Activated CD8-positive, alpha-beta memory T cell treated with anti-CD3 and anti-CD28 coated beads, Interleukin-2, amount 10 ng/mL, durations not matched to agents 7 days and 5 days (primary cell): ENCODE data around the gene SGPL1. TPM values are rescaled to one million over a fixed set of nuclear protein-coding genes. Genes with fewer than 3 reads are reported as not detected.
"Not testable (repeated sequence)": the region's sequence is repeated elsewhere in the genome, so short reads cannot be mapped to it uniquely, and the experiment has no call there.

Source experiments
- ATAC-seq: fragments of 150-1000 bp; cut with Tn5 transposase; one replicate; pipeline ENCODE4 v1.10.0; 2021; ENCODE audit warnings: moderate library complexity
- CTCF ChIA-PET: fragments of 350-600 bp; sonication (Branson Sonifier 250); formaldehyde crosslinking; loops from one replicate; lab custom pipeline; 2021; ENCODE audit warnings: antibody characterized with exemption; lab: Charles Lee
- DNase-seq: peaks from one replicate; pipeline ENCODE4 v3.0.0-alpha.2; 2020
- H3K27ac Mint-ChIP-seq: one replicate; pipeline ENCODE4 v1.8.0; 2021; ENCODE audit warnings: mild to moderate bottlenecking, mixed read lengths
- H3K27me3 Mint-ChIP-seq: one replicate; pipeline ENCODE4 v1.8.0; 2021; ENCODE audit warnings: mixed read lengths
- H3K36me3 Mint-ChIP-seq: one replicate; pipeline ENCODE4 v1.8.0; 2021; ENCODE audit warnings: mild to moderate bottlenecking, mixed read lengths
- H3K4me1 Mint-ChIP-seq: one replicate; pipeline ENCODE4 v1.8.0; 2021; ENCODE audit warnings: mixed read lengths
- H3K4me3 Mint-ChIP-seq: one replicate; pipeline ENCODE4 v1.8.0; 2021; ENCODE audit warnings: mild to moderate bottlenecking, moderate library complexity, mixed read lengths
- H3K9me3 Mint-ChIP-seq: one replicate; pipeline ENCODE4 v1.8.0; 2022; ENCODE audit warnings: low read depth, mixed read lengths
- total RNA-seq, 2 experiments: library from RNA; stranded (reverse); gene quantifications; one replicate each; pipeline ENCODE4 v1.2.3, GENCODE V29; 2021

Gene SGPL1
- total RNA-seq, 2 experiments from 2014 or later = 22.5 to 29.3 TPM

DNA sequence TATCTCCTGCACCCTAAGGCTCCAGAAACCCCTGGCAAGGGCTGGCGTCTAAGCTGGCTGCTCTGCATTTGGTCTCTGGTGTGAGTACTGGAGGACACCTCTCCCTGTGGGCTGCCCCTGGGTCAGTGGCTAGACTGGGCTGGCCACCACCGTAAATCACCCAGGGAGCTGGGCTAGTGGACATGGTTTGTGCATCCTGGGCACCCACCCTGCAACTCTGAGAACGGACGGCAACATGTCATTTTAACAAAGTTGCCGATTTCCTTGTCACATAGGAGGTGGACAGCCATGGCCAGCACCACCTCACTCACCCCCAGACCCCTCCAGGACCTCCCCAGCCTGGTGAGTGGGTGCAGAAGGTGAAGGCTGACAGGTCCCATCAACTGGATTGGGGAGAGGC is 99.5 kb downstream of the SGPL1 start:
- peaks cover 5% of the 10 kb centered on the region for H3K27me3 Mint-ChIP-seq
- no peak overlapping the region for H3K27ac Mint-ChIP-seq
- CTCF ChIA-PET = no interaction called here
- no peak for DNase-seq
- no peaks in the 10 kb centered on the region for H3K9me3 Mint-ChIP-seq
- H3K4me1 Mint-ChIP-seq = no peaks in the 10 kb centered on the region
- no peak overlapping the region for H3K4me3 Mint-ChIP-seq
- no peaks in the 10 kb centered on the region for H3K36me3 Mint-ChIP-seq
- no peak for ATAC-seq

GRCh38 chr10:70915806-70916205 is 100.1 kb downstream of the SGPL1 start:
- CTCF ChIA-PET = no interaction called here

GRCh38 chr10:70916241-70916640 is 100.5 kb downstream of the SGPL1 start:
- no peak overlapping the region for H3K27ac Mint-ChIP-seq
- CTCF ChIA-PET = no interaction called here
- H3K4me1 Mint-ChIP-seq = no peaks in the 10 kb centered on the region
- peaks cover 9% of the 10 kb centered on the region for H3K27me3 Mint-ChIP-seq
- no peak overlapping the region for H3K4me3 Mint-ChIP-seq
- H3K9me3 Mint-ChIP-seq = no peaks in the 10 kb centered on the region
- H3K36me3 Mint-ChIP-seq = no peaks in the 10 kb centered on the region
- DNase-seq (no peak), ATAC-seq (no peak)

More at GRCh38 chr10:70915806-70916205, 100.1 kb downstream of the SGPL1 start:
- Mint-ChIP-seq H3K36me3 (no peaks in the 10 kb centered on the region), H3K4me1 (no peaks in the 10 kb centered on the region), H3K27me3 (peaks cover 5% of the 10 kb centered on the region), H3K27ac (no peak overlapping the region), H3K4me3 (no peak overlapping the region), H3K9me3 (no peaks in the 10 kb centered on the region)
- DNase-seq (no peak), ATAC-seq (no peak)

DNA sequence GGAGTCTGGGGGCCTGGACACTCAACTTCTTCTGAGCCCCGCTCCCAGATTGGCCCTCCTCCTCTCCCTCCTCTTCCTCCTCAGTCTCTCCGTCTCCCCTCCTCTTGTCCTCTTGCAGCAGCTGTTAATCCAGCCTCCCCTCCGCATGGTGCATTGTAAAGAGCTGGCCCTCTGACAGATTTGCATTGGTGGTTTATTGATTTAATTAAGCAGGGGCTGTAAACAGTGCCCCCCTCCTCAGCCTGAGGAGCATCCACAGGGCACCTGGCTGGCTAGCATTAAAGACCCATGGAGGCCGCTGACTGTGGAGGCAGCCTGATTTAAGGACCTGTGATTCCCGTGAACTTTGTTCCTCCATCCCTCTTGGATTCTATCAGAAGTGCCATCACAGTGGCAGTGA is 101.5 kb downstream of the SGPL1 start:
- CTCF ChIA-PET = interaction anchor here (1.4 kb wide), 1 partner anchor 14 kb away, joined by 4 read pairs; no protein-coding TSS in a partner anchor
- Mint-ChIP-seq H3K4me3 (no peak overlapping the region), H3K27ac (no peak overlapping the region), H3K36me3 (no peaks in the 10 kb centered on the region), H3K9me3 (no peaks in the 10 kb centered on the region), H3K4me1 (no peaks in the 10 kb centered on the region), H3K27me3 (peaks cover 15% of the 10 kb centered on the region)
- ATAC-seq (no peak), DNase-seq (no peak)

DNA sequence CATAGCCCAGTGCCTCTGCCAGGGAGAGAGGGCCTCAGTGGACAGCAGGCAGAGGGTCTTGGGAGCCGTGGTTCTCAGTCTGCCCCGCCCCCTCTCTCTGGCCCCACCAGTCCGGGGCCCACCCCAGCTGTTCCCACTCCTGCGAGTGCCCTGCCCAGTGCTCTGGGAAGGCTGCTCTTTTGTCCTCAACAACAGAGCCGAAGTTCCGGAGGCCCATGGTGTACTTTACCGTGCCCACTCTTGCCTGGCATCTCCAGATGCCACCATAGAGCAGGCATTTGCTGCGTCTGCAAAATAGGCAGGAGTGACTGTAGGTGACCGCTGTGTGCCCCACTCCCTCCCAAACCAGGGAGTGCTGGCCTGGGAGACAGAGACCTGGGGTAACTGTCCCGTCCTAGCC is 101.9 kb downstream of the SGPL1 start:
- Mint-ChIP-seq H3K4me1 (no peaks in the 10 kb centered on the region), H3K27me3 (peaks cover 18% of the 10 kb centered on the region), H3K36me3 (no peaks in the 10 kb centered on the region), H3K4me3 (no peak overlapping the region), H3K27ac (no peak overlapping the region), H3K9me3 (no peaks in the 10 kb centered on the region)
- no peak for DNase-seq
- no peak for ATAC-seq
- CTCF ChIA-PET = interaction anchor here (1.4 kb wide), 1 partner anchor 15 kb away, joined by 4 read pairs; no protein-coding TSS in a partner anchor

- Mint-ChIP-seq H3K9me3 (no peaks in the 10 kb centered on the region), H3K4me1 (no peaks in the 10 kb centered on the region), H3K27ac (no peak overlapping the region), H3K4me3 (no peak overlapping the region), H3K36me3 (no peaks in the 10 kb centered on the region), H3K27me3 (peaks cover 15% of the 10 kb centered on the region)
- ATAC-seq = no peak
- CTCF ChIA-PET = no interaction called here
- DNase-seq = no peak
These were observed 103.2 kb downstream of the SGPL1 start for GRCh38 chr10:70918851-70919530.

GRCh38 chr10:70919906-70920305 is 104.2 kb downstream of the SGPL1 start:
- DNase-seq, H3K4me3 Mint-ChIP-seq, H3K27ac Mint-ChIP-seq, ATAC-seq, H3K4me1 Mint-ChIP-seq, H3K9me3 Mint-ChIP-seq, CTCF ChIA-PET, H3K36me3 Mint-ChIP-seq: not testable (repeated sequence)
- H3K27me3 Mint-ChIP-seq = peaks cover 15% of the 10 kb centered on the region

- DNase-seq (no peak), ATAC-seq (no peak)
- Mint-ChIP-seq H3K27me3 (peaks cover 15% of the 10 kb centered on the region), H3K4me3 (no peak overlapping the region), H3K4me1 (peaks cover 2% of the 10 kb centered on the region), H3K27ac (no peak overlapping the region), H3K36me3 (no peaks in the 10 kb centered on the region), H3K9me3 (no peaks in the 10 kb centered on the region)
- CTCF ChIA-PET = no interaction called here
These were observed 104.8 kb downstream of the SGPL1 start for GRCh38 chr10:70920519-70920918.

DNA sequence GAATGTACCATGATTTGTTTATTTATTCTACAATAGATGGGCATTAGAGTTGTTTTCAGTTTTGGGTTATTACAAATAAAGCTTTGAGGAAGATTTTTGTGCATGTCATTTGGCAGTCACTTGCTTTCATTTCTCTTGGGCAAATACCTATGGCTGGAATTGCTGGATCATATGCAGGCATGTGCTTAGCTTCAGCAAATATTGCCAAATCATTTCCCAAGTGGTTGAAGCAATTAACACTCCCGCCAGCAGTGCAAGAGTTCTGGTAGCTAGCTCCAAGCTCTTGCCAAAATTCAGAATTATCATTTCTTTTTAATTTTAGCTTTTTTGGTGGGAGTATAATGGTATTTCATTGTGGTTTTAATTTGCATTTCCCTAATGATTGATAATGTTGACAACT is 105.5 kb downstream of the SGPL1 start:
- no peak for ATAC-seq
- DNase-seq = no peak
- Mint-ChIP-seq H3K4me1 (peaks cover 3% of the 10 kb centered on the region), H3K27ac (no peak overlapping the region), H3K4me3 (no peak overlapping the region), H3K9me3 (no peaks in the 10 kb centered on the region), H3K36me3 (no peaks in the 10 kb centered on the region), H3K27me3 (peaks cover 12% of the 10 kb centered on the region)
- CTCF ChIA-PET = no interaction called here

- Mint-ChIP-seq H3K4me1 (peaks cover 3% of the 10 kb centered on the region), H3K27me3 (peaks cover 12% of the 10 kb centered on the region), H3K27ac (no peak overlapping the region), H3K4me3 (no peak overlapping the region), H3K9me3 (no peaks in the 10 kb centered on the region), H3K36me3 (no peaks in the 10 kb centered on the region)
- ATAC-seq (no peak), DNase-seq (no peak)
- CTCF ChIA-PET = interaction anchor here (1.6 to 3.5 kb wide), 5 partner anchors 21 to 361 kb away, joined by 3 to 20 read pairs (median 4); no protein-coding TSS in a partner anchor
These were observed 107.9 kb downstream of the SGPL1 start for GRCh38 chr10:70923696-70924095.

GRCh38 chr10:70925377-70926225 is 109.9 kb downstream of the SGPL1 start:
- Mint-ChIP-seq H3K36me3 (no peaks in the 10 kb centered on the region), H3K27ac (no peak overlapping the region), H3K9me3 (no peaks in the 10 kb centered on the region), H3K4me1 (peaks cover 4% of the 10 kb centered on the region), H3K4me3 (no peak overlapping the region), H3K27me3 (peaks cover 12% of the 10 kb centered on the region)
- DNase-seq (peak; percentile 56), ATAC-seq (peak; percentile 72)
- CTCF ChIA-PET = interaction anchor here (0.7 to 3.5 kb wide), 19 partner anchors 9 to 360 kb away, joined by 3 to 20 read pairs (median 4); no protein-coding TSS in a partner anchor

DNA sequence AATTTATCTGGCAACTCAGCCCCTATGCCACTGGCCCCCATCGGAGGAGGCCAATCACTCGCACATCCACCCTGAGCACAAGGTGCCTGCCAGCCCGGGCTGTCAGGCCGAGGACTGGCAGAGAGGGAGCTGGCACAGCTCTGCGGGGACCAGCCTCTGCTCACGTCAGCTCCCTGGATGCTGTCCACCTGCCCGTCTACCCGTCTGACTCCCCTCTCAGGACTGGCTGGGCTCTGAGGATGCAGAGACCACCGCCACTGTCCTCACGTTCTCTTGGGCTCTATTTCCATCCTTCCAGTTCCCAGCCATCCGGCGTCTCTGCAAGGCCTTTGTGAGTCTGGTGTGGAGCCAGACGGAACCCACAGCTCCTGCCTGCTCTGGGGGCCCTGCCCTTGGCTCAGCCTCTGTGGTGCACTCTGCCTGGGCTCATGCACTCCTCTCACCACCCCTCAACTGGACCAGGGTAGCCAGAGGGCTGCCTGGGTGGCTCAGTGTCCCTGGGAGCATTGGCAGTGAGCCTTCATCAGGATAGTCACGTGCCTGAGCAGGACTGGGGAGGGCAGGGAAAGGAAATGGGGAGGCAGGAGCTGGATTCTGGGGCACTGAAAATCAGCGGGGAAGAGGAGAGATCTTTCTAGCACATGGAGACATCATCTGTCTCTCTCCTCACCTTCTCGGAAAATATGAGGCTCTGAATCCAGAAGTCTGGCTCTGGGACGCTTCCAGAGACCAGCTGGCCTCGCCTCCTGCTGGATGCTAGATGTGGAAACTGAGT is 110.7 kb downstream of the SGPL1 start:
- H3K27ac Mint-ChIP-seq = no peak overlapping the region

More for the DNA sequence above, 110.7 kb downstream of the SGPL1 start:
- DNase-seq = no peak
- Mint-ChIP-seq H3K27me3 (peaks cover 8% of the 10 kb centered on the region), H3K36me3 (no peaks in the 10 kb centered on the region), H3K9me3 (no peaks in the 10 kb centered on the region), H3K4me1 (peaks cover 12% of the 10 kb centered on the region), H3K4me3 (no peak overlapping the region)
- CTCF ChIA-PET = interaction anchor here (1.3 to 3.1 kb wide), 6 partner anchors 60 to 359 kb away, joined by 3 to 10 read pairs (median 4); no protein-coding TSS in a partner anchor
- ATAC-seq = no peak
